GM18505 (cell line): ENCODE measurements around the gene PNKP.

Source experiments
- ATAC-seq: cut with Tn5 transposase; IDR thresholded peaks from one replicate; pipeline ENCODE4 v1.9.1; 2021; ENCODE audit not compliant: unreplicated experiment
- POLR2A ChIP-seq: IDR thresholded peaks from 4 replicates; pipeline ENCODE4 v1.6.1; 2011; ENCODE audit warnings: borderline replicate concordance; ENCODE audit not compliant: insufficient read depth, insufficient read length; ENCODE audit errors: extremely low read depth

Gene PNKP

DNA sequence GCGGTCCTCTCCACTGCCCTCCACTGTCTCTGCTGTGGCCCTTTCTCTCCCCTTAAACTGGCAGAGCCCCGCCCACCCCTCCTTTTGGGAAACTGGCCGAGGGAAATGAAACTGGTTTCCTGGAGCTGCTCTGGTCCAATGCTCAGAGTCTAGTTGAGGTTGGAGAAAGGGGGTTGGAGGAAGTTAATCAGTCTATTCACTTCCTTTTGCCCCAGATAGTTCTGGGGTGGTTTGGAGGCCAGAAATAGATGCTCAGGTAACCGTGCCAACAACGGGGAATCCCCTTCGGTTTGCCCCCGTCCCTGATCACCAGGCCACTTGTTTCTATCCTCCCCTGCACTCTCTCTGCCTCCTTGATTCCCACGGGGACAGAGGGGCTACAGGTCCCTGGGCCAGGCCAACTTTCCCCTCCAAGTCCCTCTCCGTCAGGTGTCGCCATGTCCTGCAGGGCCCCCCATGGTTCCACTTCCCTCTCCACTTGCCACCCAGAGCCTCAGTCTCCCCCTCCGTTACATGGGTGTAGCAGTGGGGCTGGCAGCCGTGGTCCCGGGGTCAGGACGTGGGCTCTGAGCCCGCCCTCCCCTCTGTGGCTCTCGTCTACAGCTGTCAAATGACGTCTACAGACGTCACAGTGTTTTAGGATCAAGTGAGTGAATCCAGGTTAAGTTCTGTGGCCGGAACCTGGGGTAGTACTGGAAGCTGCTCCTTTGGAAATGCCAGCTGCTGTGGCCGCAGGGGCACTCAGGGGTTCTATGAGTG, 29.7 kb upstream of the PNKP start, which contains the start of gene IL4I1:
Gene IL4I1 (minus strand): TSS at position 25 of the 759 bp plus-strand sequence. CDS start 727 bp downstream, outside the sequence.
- ATAC-seq: peak; percentile 48
- TF ChIP-seq POLR2A: peak; percentile 65

DNA sequence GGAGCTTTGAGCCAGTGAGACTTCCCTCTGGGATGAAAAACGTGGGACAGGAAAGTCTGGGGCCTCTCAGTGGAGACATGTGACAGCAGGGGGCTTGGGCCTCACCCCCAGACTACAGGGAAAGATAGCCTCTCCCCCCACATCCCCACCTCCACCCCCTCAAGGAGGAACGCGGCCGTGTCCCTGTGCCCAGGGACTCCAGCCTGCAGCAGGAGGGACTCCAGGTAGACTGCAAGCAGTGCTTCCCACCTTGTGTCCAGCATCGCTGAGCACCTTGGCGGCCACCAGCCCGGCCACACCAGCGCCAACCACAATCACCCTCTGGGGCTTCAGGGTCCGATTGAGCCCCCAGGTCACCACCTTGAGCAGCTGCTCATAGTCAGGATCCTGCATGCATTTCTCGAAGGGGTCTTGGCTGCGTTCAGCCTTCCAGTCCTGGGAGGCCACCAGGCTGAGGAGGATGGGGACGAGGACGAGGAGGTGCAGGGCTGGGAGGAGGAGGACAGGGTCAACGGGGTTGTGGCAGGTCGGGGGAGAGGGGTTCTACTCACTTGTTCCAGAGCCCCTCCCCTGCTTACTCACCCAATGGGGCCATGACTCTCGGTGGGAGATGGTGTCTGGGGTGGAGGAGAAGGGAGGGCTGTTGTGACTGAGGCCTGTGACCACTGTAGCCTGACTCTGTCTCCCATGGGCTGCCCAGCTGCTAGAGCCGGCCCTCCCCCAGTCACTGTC, 28.4 kb upstream of the PNKP start:
- peak; percentile 21 for TF ChIP-seq POLR2A
- ATAC-seq: no peak

DNA sequence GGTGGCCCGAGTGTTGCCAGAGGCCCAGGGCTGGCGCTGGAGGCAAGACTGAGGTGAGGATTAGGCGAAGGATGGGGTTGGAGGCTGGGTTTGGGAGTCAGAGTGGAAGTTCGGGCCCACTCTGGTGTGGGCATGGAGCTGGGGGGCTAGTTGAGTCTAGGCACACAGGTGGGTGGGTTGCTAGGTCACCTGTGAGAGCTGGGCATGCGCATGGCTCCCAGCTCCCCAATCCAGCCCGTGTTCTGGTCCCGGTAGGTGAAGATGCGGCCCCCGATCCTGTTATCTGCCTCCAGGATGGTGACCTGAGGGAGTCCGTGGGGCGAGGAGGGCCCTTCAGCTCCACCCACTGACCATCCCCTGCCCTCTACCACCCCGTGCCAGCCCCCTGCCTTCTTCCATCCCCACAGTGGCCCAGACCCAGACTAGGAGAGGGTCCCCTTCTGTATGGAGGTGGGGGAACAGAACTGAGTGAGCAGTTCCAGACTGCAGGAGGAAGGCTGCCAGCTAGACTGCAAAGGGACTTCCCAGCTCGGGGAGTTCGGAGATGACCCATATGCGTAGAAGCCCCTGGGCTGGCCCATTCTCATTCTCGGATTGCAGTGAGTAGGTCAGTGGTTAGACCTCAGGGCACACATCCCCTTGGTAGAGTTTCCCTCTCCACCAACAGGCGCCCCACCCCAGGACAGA, 27.6 kb upstream of the PNKP start:
- TF ChIP-seq POLR2A: peak; percentile 36
- ATAC-seq: no peak

DNA sequence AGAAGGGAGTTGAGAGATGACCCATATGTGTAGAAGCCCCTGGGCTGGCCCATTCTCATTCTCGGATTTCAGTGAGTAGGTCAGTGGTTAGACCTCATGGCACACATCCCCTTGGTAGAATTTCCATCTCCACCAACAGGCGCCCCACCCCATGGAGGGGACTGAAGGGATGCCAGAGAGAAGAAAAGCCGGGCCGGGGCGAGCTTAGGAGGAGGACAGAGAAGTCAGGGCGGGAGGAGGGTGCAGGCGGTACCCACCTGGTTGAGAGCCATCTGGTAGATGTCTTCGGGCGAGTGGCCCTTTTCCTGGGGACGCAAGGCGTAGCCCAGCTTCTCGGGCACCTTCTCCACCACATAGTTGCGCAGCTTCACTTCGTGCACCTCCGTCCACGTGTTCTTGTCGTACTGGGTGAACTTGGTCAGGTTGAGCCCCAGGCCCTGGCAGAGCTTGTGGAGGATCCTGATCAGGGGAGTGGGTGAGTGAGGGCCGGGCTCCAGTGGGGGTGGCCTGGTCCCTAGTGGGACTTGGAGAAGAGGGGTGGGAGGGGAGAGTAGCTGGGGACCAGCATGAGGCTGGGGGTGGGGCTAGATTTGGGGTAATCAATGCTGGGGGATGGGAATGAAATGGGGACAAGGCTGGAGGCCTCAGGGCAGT, 26.8 kb upstream of the PNKP start:
- ATAC-seq: no peak
- peak; percentile 35 for TF ChIP-seq POLR2A

DNA sequence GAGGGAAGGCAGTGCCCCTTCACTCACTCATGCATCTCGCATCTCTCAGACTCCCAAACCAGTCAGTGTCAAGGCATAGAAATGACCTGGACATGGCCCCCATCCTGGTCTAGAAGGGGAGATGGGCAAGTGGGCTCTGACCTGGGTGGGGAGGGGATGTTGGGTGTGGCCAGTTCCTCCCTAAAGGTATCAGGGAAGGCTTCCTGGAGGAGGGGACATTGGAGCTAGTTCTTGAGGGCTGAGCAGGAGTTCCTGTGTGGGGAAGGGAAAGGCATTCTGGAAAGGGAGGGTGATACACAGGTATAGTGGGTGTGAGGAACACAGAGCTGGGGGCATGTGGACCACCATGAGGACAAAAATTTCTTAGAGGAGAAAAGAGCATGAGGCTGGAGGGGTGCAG, 25.3 kb upstream of the PNKP start:
- no peak for ATAC-seq
- TF ChIP-seq POLR2A: no peak

DNA sequence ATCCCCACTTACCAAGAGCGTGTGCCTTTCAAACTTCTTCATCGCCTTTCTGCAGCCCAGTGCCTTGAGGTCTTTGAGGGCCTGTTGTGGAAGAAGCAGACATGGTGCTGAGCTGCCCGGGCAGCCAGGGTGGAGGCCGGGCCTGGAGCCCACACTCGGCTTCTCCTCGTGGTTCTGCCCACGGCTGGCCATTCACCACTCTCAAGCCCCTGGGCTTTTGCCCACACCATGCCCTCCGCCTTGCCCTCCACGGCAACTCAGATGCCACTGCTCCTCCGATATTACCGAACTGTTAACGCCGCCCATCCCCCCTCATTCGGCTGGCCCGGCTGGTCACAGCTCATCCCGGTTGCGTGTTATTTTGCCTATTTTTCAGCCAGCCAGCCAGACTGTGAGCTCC, 24.0 kb upstream of the PNKP start:
- no peak for ATAC-seq
- no peak for TF ChIP-seq POLR2A

DNA sequence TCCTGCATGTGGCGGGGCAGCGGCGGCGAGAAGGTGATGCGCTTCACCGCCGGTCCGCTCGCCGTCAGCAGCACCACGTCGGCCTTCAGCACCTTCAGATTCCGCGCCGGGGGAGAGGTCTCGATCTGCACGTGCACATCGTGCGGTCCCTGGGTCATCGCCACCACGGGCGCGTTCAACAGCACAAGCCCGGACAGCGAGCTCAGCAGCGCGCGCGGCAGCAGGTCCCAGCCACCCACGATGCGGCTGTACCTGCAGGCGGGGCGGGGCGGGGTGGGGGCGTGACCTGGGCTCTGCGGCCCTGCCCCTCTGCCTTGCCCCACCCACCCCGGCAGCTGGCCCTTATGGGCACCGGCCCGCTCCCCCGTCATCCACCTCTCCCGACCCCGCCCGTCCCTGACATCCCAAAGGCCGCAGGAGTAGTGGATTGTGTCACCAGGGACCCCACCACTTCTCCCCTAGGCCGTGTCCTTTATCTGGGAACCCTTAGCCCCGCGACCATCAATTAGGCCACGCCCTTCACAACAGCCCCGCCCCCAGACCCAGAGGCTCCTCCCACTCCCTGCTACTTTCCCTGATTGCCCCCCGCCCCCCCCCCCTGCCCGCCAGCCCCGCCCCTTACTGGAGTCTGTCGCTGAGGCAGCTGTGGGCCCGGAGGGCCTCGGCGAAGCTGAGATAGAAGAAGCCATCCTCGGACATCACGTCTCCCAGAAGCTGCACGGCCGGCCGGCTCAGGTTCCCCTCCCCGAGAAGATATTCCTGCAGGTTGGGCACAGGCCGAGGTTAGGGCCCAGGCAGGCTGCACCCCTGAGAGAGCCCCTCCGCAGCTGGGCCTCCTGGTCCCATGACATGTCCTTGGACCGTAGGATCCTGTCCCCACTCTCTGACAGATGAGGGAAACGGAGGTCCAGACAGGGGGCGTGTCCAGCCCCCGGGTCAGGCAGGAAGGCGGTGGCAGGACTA, 23.3 kb upstream of the PNKP start:
- peak; percentile 12 for TF ChIP-seq POLR2A
- peak; percentile 42 for ATAC-seq

DNA sequence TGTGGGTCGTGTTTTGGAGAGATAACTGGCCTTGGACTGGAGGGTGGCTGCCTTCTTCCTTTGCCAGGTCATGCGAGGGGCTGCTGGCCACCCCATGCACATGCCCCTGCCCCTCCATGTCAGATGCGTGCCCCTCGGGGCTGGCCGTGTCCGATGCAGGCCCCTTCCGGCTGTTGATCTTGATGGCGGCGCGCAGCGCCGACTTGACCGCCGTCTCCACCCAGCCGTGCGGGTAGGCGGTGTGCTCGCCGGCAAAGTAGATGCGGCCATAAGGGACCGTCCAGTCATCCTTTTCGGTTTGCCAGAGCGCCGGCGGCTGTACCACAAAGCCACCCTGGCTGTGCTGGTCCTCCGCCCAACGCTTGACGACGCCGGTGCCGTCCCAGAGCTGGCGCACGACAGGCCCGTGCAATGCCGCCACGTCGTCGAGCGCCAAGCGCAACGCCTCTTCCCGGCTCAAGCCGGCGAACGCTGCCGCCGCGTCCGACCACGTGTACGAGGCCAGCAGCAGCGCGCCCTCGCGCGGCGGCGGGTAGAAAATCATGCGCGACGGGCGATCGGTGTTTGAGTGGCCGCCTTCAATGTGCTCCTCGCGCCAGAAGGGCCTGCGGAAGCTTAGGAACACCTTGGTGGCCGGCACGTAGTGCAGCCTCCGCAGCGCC, 22.4 kb upstream of the PNKP start:
- ATAC-seq: peak; percentile 33
- no peak for TF ChIP-seq POLR2A

DNA sequence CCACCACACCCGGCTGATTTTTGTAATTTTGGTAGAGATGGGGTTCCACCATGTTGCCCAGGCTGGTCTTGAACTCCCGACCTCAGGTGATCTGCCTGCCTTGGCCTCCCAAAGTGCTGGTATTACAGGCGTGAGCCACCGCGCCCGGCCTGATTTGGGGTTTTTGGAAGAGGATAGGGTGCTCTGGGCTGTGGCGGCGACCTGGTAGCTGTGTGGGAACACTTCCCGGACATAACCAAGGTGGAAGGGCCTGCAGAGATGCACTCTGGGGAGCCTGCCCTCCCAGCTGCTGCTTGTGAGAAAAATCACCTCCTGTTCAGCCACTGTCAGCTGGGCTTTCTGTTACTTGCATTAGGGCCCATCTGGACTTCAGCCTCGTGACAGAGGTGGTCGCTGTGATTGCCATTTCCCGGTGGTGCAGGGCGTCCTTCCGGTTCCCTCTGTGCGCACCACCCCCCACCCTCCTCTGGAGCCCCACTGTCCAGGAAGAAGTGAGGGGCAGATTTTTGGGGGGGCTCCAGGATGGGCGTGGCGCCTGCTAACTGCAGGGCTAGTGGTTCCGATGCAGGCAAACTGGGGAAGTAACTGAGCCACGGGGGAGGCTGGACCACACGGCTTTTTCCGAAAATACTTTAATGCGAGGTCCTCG, 21.8 kb upstream of the PNKP start:
- TF ChIP-seq POLR2A: peak; percentile 21
- no peak for ATAC-seq

DNA sequence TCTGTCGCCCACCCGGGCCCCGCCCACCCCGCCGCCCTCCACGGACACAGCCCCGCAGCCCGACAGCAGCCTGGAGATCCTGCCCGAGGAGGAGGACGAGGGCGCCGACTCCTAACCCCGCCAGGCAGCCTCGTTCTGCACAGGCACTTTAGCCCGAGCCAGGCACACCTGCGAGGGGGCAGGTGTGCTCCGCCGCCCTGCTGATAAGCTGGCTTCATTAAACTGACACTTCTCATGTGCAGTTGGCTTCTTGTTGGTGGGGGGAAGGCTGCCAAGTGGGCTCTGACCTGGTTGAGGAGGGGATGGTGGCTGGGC, 21.1 kb upstream of the PNKP start:
- ATAC-seq: no peak
- peak; percentile 49 for TF ChIP-seq POLR2A
